Fibroblast of villous mesenchyme (primary cell): ENCODE measurements around the gene DAB2IP. TPM values are rescaled to one million over a fixed set of nuclear protein-coding genes. Genes with fewer than 3 reads are reported as not detected.
A peak's percentile ranks its signal among the peaks of the same experiment; 100 is the strongest.

Experiments
- DNase-seq: peaks from one replicate; pipeline ENCODE4 v3.0.0-alpha.2; 2010; ENCODE audit warnings: low read depth
- H3K4me3 ChIP-seq: 2 replicates; pipeline ENCODE4 v1.5.1; 2011; ENCODE audit warnings: low read depth, mild to moderate bottlenecking, low read length
- CTCF ChIP-seq: IDR thresholded peaks from 2 replicates; pipeline ENCODE4 v1.5.1; 2012; ENCODE audit warnings: low read depth, mild to moderate bottlenecking, low read length; ENCODE audit not compliant: insufficient read depth
- total RNA-seq: library from RNA; depleted of rRNA; stranded (reverse); fragments of >200 nt; gene quantifications from 2 replicates; pipeline ENCODE4 v1.2.3, GENCODE V29; 2012

The DAB2IP gene
- total RNA-seq, 1 donor = 47.9 TPM

- no peak overlapping the region for H3K4me3 ChIP-seq
- TF ChIP-seq CTCF = no peak
- DNase-seq = no peak
Observed at GRCh38 chr9:121816449-121816817, 165.0 kb downstream of the DAB2IP start.

- DNase-seq = no peak
- TF ChIP-seq CTCF = no peak
- no peak overlapping the region for H3K4me3 ChIP-seq
Observed at GRCh38 chr9:121816845-121817450, 165.5 kb downstream of the DAB2IP start.

- no peak for DNase-seq
- TF ChIP-seq CTCF = no peak
- H3K4me3 ChIP-seq = no peak overlapping the region
Observed at GRCh38 chr9:121817476-121817875, 166.0 kb downstream of the DAB2IP start.

- TF ChIP-seq CTCF = no peak
- no peak for DNase-seq
- H3K4me3 ChIP-seq = no peak overlapping the region
Observed at GRCh38 chr9:121818016-121818661, 166.7 kb downstream of the DAB2IP start.

- TF ChIP-seq CTCF = no peak
Observed at GRCh38 chr9:121818841-121819427, 167.5 kb downstream of the DAB2IP start.

GRCh38 chr9:121819428-121820231 lies 168.2 kb downstream of the DAB2IP start:
- TF ChIP-seq CTCF = no peak
- peak overlapping the region; percentile 25 for H3K4me3 ChIP-seq
- DNase-seq = peak; percentile 33

More at GRCh38 chr9:121818841-121819427, 167.5 kb downstream of the DAB2IP start:
- no peak for DNase-seq
- no peak overlapping the region for H3K4me3 ChIP-seq
